H9 (cell line): ENCODE results near the gene SCYL3. TPM values are rescaled to one million over a fixed set of nuclear protein-coding genes. Genes with fewer than 3 reads are reported as not detected.

Experiments
- DNase-seq: peaks from one replicate; pipeline ENCODE4 v3.0.0-alpha.2; 2017
- H2AFZ ChIP-seq: one replicate; pipeline ENCODE4 v1.6.1; 2013; ENCODE audit warnings: mild to moderate bottlenecking, low read length, control low read depth, moderate library complexity
- H2AK5ac ChIP-seq: 2 replicates; pipeline ENCODE4 v1.6.1; 2013; ENCODE audit warnings: low read length, control low read depth, mixed read lengths; ENCODE audit not compliant: insufficient read length
- H2BK120ac ChIP-seq: one replicate; pipeline ENCODE4 v1.6.1; 2013; ENCODE audit warnings: low read depth, mild to moderate bottlenecking, low read length, control low read depth, inconsistent platforms; ENCODE audit not compliant: poor library complexity, severe bottlenecking
- H2BK12ac ChIP-seq: 2 replicates; pipeline ENCODE4 v1.6.1; 2013; ENCODE audit warnings: low read length, control low read depth, mixed read lengths, low read depth; ENCODE audit not compliant: insufficient read length
- H2BK15ac ChIP-seq: 2 replicates; pipeline ENCODE4 v1.6.1; 2013; ENCODE audit warnings: low read depth, low read length, control low read depth
- H2BK20ac ChIP-seq: one replicate; pipeline ENCODE4 v1.6.1; 2013; ENCODE audit warnings: low read depth, mild to moderate bottlenecking, low read length, control low read depth, inconsistent platforms; ENCODE audit not compliant: poor library complexity, severe bottlenecking
- H2BK5ac ChIP-seq: 2 replicates; pipeline ENCODE4 v1.6.1; 2013; ENCODE audit warnings: low read length, control low read depth, mixed read lengths; ENCODE audit not compliant: insufficient read length
- H3K14ac ChIP-seq: 2 replicates; pipeline ENCODE4 v1.6.1; 2013; ENCODE audit warnings: low read length, control low read depth; ENCODE audit not compliant: insufficient read depth
- H3K18ac ChIP-seq: 2 replicates; pipeline ENCODE4 v1.6.1; 2013; ENCODE audit warnings: low read depth, mild to moderate bottlenecking, mixed read lengths, low read length, control low read depth; ENCODE audit not compliant: insufficient read length
- H3K23ac ChIP-seq: 2 replicates; pipeline ENCODE4 v1.6.1; 2013; ENCODE audit warnings: low read length, control low read depth, mixed read lengths, low read depth; ENCODE audit not compliant: insufficient read length
- H3K23me2 ChIP-seq: 2 replicates; pipeline ENCODE4 v1.6.1; 2013; ENCODE audit warnings: low read depth, mild to moderate bottlenecking, mixed read lengths, low read length, control low read depth; ENCODE audit not compliant: insufficient read length, poor library complexity, severe bottlenecking
- H3K27ac ChIP-seq: 2 replicates; pipeline ENCODE4 v1.5.1; 2013; ENCODE audit warnings: low read length, control low read depth, mixed read lengths, low read depth; ENCODE audit not compliant: insufficient read length
- H3K27me3 ChIP-seq: 2 replicates; pipeline ENCODE4 v1.6.1; 2013; ENCODE audit warnings: low read length, control low read depth, inconsistent platforms; ENCODE audit not compliant: insufficient read depth
- H3K4ac ChIP-seq: 2 replicates; pipeline ENCODE4 v1.6.1; 2013; ENCODE audit warnings: low read depth, mild to moderate bottlenecking, control low read depth, inconsistent platforms, low read length, moderate library complexity
- H3K4me1 ChIP-seq: 2 replicates; pipeline ENCODE4 v1.6.1; 2013; ENCODE audit warnings: low read length, control low read depth, inconsistent platforms; ENCODE audit not compliant: insufficient read depth
- H3K4me2 ChIP-seq: 2 replicates; pipeline ENCODE4 v1.6.1; 2013; ENCODE audit warnings: low read length, control low read depth, mixed read lengths; ENCODE audit not compliant: insufficient read length, insufficient read depth
- H3K56ac ChIP-seq: 2 replicates; pipeline ENCODE4 v1.6.1; 2013; ENCODE audit warnings: low read depth, mild to moderate bottlenecking, mixed read lengths, low read length, control low read depth; ENCODE audit not compliant: insufficient read length
- H3K79me1 ChIP-seq: 2 replicates; pipeline ENCODE4 v1.6.1; 2013; ENCODE audit warnings: low read depth, mild to moderate bottlenecking, moderate library complexity, low read length, control low read depth, inconsistent platforms; ENCODE audit not compliant: insufficient read depth, poor library complexity, severe bottlenecking
- H3K79me2 ChIP-seq: 2 replicates; pipeline ENCODE4 v1.6.1; 2013; ENCODE audit warnings: low read length, control low read depth, inconsistent platforms; ENCODE audit not compliant: insufficient read depth
- H3K9ac ChIP-seq: 2 replicates; pipeline ENCODE4 v1.6.1; 2013; ENCODE audit warnings: low read length, control low read depth, mixed read lengths; ENCODE audit not compliant: insufficient read length; ENCODE audit errors: extremely low read depth
- H3K9me3 ChIP-seq: one replicate; pipeline ENCODE4 v1.6.1; 2013; ENCODE audit warnings: low read depth, low read length, inconsistent platforms; ENCODE audit not compliant: control insufficient read depth
- H3T11ph ChIP-seq: one replicate; pipeline ENCODE4 v1.6.1; 2013; ENCODE audit warnings: mild to moderate bottlenecking, low read length, control low read depth, inconsistent platforms
- H4K20me1 ChIP-seq: one replicate; pipeline ENCODE4 v1.6.1; 2013; ENCODE audit not compliant: control insufficient read depth, insufficient read length, insufficient read depth
- H4K5ac ChIP-seq: 2 replicates; pipeline ENCODE4 v1.6.1; 2013; ENCODE audit warnings: low read depth, mild to moderate bottlenecking, mixed read lengths, low read length, control low read depth; ENCODE audit not compliant: insufficient read length
- H4K8ac ChIP-seq: replicated peaks from 2 replicates; pipeline ENCODE4 v1.6.1; 2013; ENCODE audit warnings: low read length, control low read depth, mixed read lengths, low read depth; ENCODE audit not compliant: insufficient read length
- H4K91ac ChIP-seq: 2 replicates; pipeline ENCODE4 v1.6.1; 2013; ENCODE audit warnings: low read depth, mild to moderate bottlenecking, moderate library complexity, mixed read lengths, low read length, control low read depth; ENCODE audit not compliant: insufficient read length
- H3K27ac Mint-ChIP-seq, 3 experiments: 2 replicates in 2 of 3; 3 replicates in 1 of 3; pipeline ENCODE4 v1.8.0; 2020 to 2021; ENCODE audit warnings: mixed read lengths in 3 of 3, mild to moderate bottlenecking in 1 of 3, moderate library complexity in 1 of 3
- H3K27me3 Mint-ChIP-seq: 2 replicates; pipeline ENCODE4 v1.8.0; 2021; ENCODE audit warnings: low read depth, mild to moderate bottlenecking, moderate library complexity, mixed read lengths
- H3K36me3 Mint-ChIP-seq, 3 experiments: 2 replicates in 2 of 3; 3 replicates in 1 of 3; pipeline ENCODE4 v1.8.0; 2020 to 2021; ENCODE audit warnings: low read depth in 3 of 3, mixed read lengths in 3 of 3; ENCODE audit not compliant: insufficient read depth in 1 of 3
- H3K4me1 Mint-ChIP-seq, 2 experiments: 2 replicates each; pipeline ENCODE4 v1.8.0; 2020; ENCODE audit warnings: mixed read lengths in 2 of 2
- H3K4me3 Mint-ChIP-seq, 2 experiments: 2 replicates in 1 of 2; 3 replicates in 1 of 2; pipeline ENCODE4 v1.8.0; 2020 to 2021; ENCODE audit warnings: mild to moderate bottlenecking in 2 of 2, mixed read lengths in 2 of 2, moderate library complexity in 1 of 2
- H3K9me3 Mint-ChIP-seq, 2 experiments: 2 replicates in 1 of 2; 3 replicates in 1 of 2; pipeline ENCODE4 v1.8.0; 2020; ENCODE audit warnings: mild to moderate bottlenecking in 2 of 2, mixed read lengths in 2 of 2, moderate library complexity in 1 of 2
- CTCF ChIP-seq: fragments of 200-600 bp; sonication (generic); conservative IDR thresholded peaks from 3 replicates; pipeline ENCODE4 v1.8.0; 2021; ENCODE audit warnings: antibody characterized with exemption, mild to moderate bottlenecking
- WGBS: extraction: QIAGEN DNeasy Blood & Tissue Kit; methylation state at CpG from one replicate; pipeline ENCODE4 v1.1.7; 2013; ENCODE audit warnings: missing lambda C conversion rate, low lambda C conversion rate, mixed read lengths; ENCODE audit not compliant: insufficient read length; ENCODE audit errors: extremely low coverage; 5-methylcytosine and 5-hydroxymethylcytosine counted together
- total RNA-seq: library from RNA; stranded (reverse); gene quantifications from 2 replicates; pipeline ENCODE4 v1.2.1, GENCODE V29; 2021

SCYL3 gene
- total RNA-seq, 1 experiment from 2014 or later: 3.9 TPM

GRCh38 chr1:169902751-169903150 lies 9.1 kb upstream of the SCYL3 start:
- Histone ChIP-seq H3K14ac (no peak overlapping the region), H3K18ac (no peak overlapping the region), H2BK12ac (no peak overlapping the region), H3T11ph (no peak overlapping the region), H3K23me2 (no peaks in the 10 kb centered on the region), H2BK15ac (no peak overlapping the region), H2AFZ (no peak overlapping the region), H2AK5ac (no peak overlapping the region), H4K8ac (no peak overlapping the region), H3K9me3 (no peaks in the 10 kb centered on the region), H2BK5ac (no peak overlapping the region), H3K27me3 (no peaks in the 10 kb centered on the region), H3K4me2 (no peak overlapping the region), H3K79me2 (no peaks in the 10 kb centered on the region), H3K4me1 (no peaks in the 10 kb centered on the region), H3K9ac (no peak overlapping the region), H3K56ac (no peak overlapping the region), H2BK120ac (no peak overlapping the region), H2BK20ac (no peak overlapping the region), H4K20me1 (no peaks in the 10 kb centered on the region), H3K23ac (no peak overlapping the region), H3K79me1 (no peaks in the 10 kb centered on the region), H3K27ac (no peak overlapping the region), H4K91ac (no peak overlapping the region), H3K4ac (no peak overlapping the region), H4K5ac (no peak overlapping the region)
- Mint-ChIP-seq H3K9me3 (peaks cover 0 to 2% of the 10 kb centered on the region in 2 experiments; a peak in 1 of 5 replicates), H3K4me3 (no peak overlapping the region), H3K27me3 (peaks cover under 1% of the 10 kb centered on the region; the same call in 1 of the 2 replicates), H3K36me3 (no peaks in the 10 kb centered on the region), H3K4me1 (peaks cover 5 to 14% of the 10 kb centered on the region in 2 experiments), H3K27ac (no peak overlapping the region)
- TF ChIP-seq CTCF: no peak
- WGBS: no CpG with 5 or more reads among the region's 5 CpGs
- no peak for DNase-seq
